ENCODE results near the gene CCM2L. TPM values are rescaled to one million over a fixed set of nuclear protein-coding genes. Genes with fewer than 3 reads are reported as not detected.

CCM2L gene
- total and polyA plus RNA-seq, 10 of the 15 experiments (the other 5 are each of a cell fraction or from before 2014, with no cell fraction given), result not detected

- H3K36me3 ChIP-seq (ENCODE audit: control insufficient read depth in 2 of 2, insufficient read depth in 2 of 2, low read length in 1 of 2), result no peaks in the 10 kb centered on the region
- no peak overlapping the region for H3K9ac ChIP-seq (ENCODE audit: control insufficient read depth, insufficient read depth, low read length)
- intact Hi-C loops (cut with micrococcal nuclease; ENCODE audit: unreplicated experiment) (no loop called here), in situ Hi-C loops (cut with MboI) (no loop called here)
- peak; percentile 93 for ATAC-seq
- no peaks in the 10 kb centered on the region for H3K79me2 ChIP-seq (ENCODE audit: control insufficient read depth, insufficient read depth, low read length)
- WGBS (ENCODE audit: insufficient coverage, insufficient replicate concordance, low lambda C conversion rate, missing lambda C conversion rate), result 14% methylated on average over 50 of the region's 57 CpGs
- H3K9me3 ChIP-seq (replicated peaks; ENCODE audit: control insufficient read depth, insufficient read depth, low read length), result no peaks in the 10 kb centered on the region
- BruUV-seq (replicated peaks), result no TSS peak
- peaks cover 0 to 2% of the 10 kb centered on the region in 2 experiments; a peak in 3 of 4 replicates for H3K27me3 ChIP-seq (replicated peaks in 1 of 2; ENCODE audit: control insufficient read depth in 2 of 2, insufficient read depth in 2 of 2, low read length in 1 of 2)
- no peak overlapping the region for H3K4me3 ChIP-seq
- 0 out of 2 replicates have a peak overlapping the region, but pooled peaks have one; percentile 3 for H3K4me2 ChIP-seq (ENCODE audit: control insufficient read depth, insufficient read depth)
- H3K4me1 ChIP-seq (ENCODE audit: control insufficient read depth, insufficient read depth, low read length), result no peaks in the 10 kb centered on the region
- peaks cover 2% of the 10 kb centered on the region; the same call in 1 of the 2 replicates for H4K20me1 ChIP-seq (ENCODE audit: control insufficient read depth, insufficient read depth)
- no peak for FAIRE-seq
- ChIA-PET CTCF (interaction anchor here (1.3 to 2.3 kb wide), 5 partner anchors 16 to 145 kb away, joined by 3 to 7 read pairs (median 3); partner anchors contain the start of gene PDRG1), RAD21 (ENCODE audit: unreplicated experiment) (no interaction called here), POLR2A (no interaction called here), SMC1A (ENCODE audit: uncharacterized antibody, unreplicated experiment) (no interaction called here)
- no peak for DNase-seq (ENCODE audit: low read depth, low spot score)
- H3K27ac ChIP-seq (ENCODE audit: control insufficient read depth, insufficient read depth), result no peak overlapping the region
- H2AFZ ChIP-seq (ENCODE audit: control insufficient read depth, low read depth, low read length), result no peak overlapping the region
- TF ChIP-seq NR2F1 (conservative IDR thresholded peaks at IDR 0.05), result no peak
- no peak for TF ChIP-seq STAT1 (conservative IDR thresholded peaks at IDR 0.05)
- TF ChIP-seq FOXM1 (IDR thresholded peaks at IDR 0.05; ENCODE audit: low read depth, low read length), result no peak
- no peak for TF ChIP-seq EP300 (IDR thresholded peaks at IDR 0.05; ENCODE audit: borderline replicate concordance in 1 of 2, control insufficient read depth in 1 of 2, low read depth in 2 of 2, low read length in 2 of 2)
- no peak for TF ChIP-seq E4F1 (IDR thresholded peaks at IDR 0.05; ENCODE audit: borderline replicate concordance, partially characterized antibody)
- TF ChIP-seq RCOR1 (conservative IDR thresholded peaks at IDR 0.05; ENCODE audit: low read depth, low read length), result peak; percentile 99
- no peak for TF ChIP-seq BCLAF1 (IDR thresholded peaks at IDR 0.05)
- 0 out of 2 replicates have a peak, but pooled peaks have one; percentile 16 for TF ChIP-seq DPF2 (IDR thresholded peaks at IDR 0.05)
- TF ChIP-seq ATF2 (IDR thresholded peaks at IDR 0.05; ENCODE audit: low read length), result no peak
- no peak for TF ChIP-seq POLR2AphosphoS5 (IDR thresholded peaks at IDR 0.05; ENCODE audit: low read length)
- no peak for TF ChIP-seq NFYB (IDR thresholded peaks at IDR 0.05; ENCODE audit: insufficient read depth, low read depth, low read length)
- TF ChIP-seq NRF1 (conservative IDR thresholded peaks at IDR 0.05; ENCODE audit: low read depth, low read length), result no peak
- TF ChIP-seq NFIC (IDR thresholded peaks at IDR 0.05; ENCODE audit: low read depth, low read length), result no peak
- TF ChIP-seq BCL11A (IDR thresholded peaks at IDR 0.05; ENCODE audit: low read depth, low read length), result 0 out of 2 replicates have a peak, but pooled peaks have one; percentile 17
- 0 out of 2 replicates have a peak, but pooled peaks have one; percentile 47 for TF ChIP-seq LARP7 (IDR thresholded peaks at IDR 0.05)
- no peak for TF ChIP-seq TARDBP (IDR thresholded peaks at IDR 0.05; ENCODE audit: borderline replicate concordance)
Measured at GRCh38 chr20:31968291-31969126, 41.7 kb upstream of the CCM2L start.
